Left renal pelvis (tissue), 4 donors: Measurements from ENCODE around the gene UGT1A10. TPM values are rescaled to one million over a fixed set of nuclear protein-coding genes. Genes with fewer than 3 reads are reported as not detected.
"Not testable (repeated sequence)": the region's sequence is repeated elsewhere in the genome, so short reads cannot be mapped to it uniquely, and the experiment has no call there.

Source experiments
- DNase-seq, 4 donors: peaks; one replicate each; pipeline ENCODE4 v3.0.0-alpha.2; 2013; ENCODE audit warnings: low read depth in 4 of 4, low spot score in 3 of 4
- polyA plus RNA-seq, 4 donors: library from polyadenylated mRNA; unstranded; fragments of 120-200 nt; gene quantifications; one replicate each; pipeline ENCODE4 v1.2.1, GENCODE V29; 2013; ENCODE audit not compliant: insufficient read length in 4 of 4

Gene UGT1A10
- polyA plus RNA-seq, 4 donors: not detected

GRCh38 chr2:233736868-233737653 lies 100.8 kb downstream of the UGT1A10 start:
- DNase-seq: not testable (repeated sequence)

GRCh38 chr2:233740870-233741269 lies 104.6 kb downstream of the UGT1A10 start:
- DNase-seq: no peak

GRCh38 chr2:233743464-233744259 lies 107.4 kb downstream of the UGT1A10 start:
- DNase-seq: no peak

- DNase-seq: no peak
Measured at GRCh38 chr2:233745073-233745755, 109.0 kb downstream of the UGT1A10 start.

GRCh38 chr2:233745838-233746237 lies 109.6 kb downstream of the UGT1A10 start:
- DNase-seq: not testable (repeated sequence)

GRCh38 chr2:233746475-233747282 lies 110.4 kb downstream of the UGT1A10 start:
- no peak for DNase-seq

GRCh38 chr2:233747283-233747544 lies 111.0 kb downstream of the UGT1A10 start:
- no peak for DNase-seq

GRCh38 chr2:233750689-233751088 lies 114.4 kb downstream of the UGT1A10 start:
- DNase-seq: not testable (repeated sequence)

GRCh38 chr2:233751212-233752009 lies 115.2 kb downstream of the UGT1A10 start:
- DNase-seq: not testable (repeated sequence)

GRCh38 chr2:233754872-233755611 lies 118.8 kb downstream of the UGT1A10 start:
- no peak for DNase-seq

- DNase-seq: no peak
Measured at GRCh38 chr2:233756429-233757081, 120.3 kb downstream of the UGT1A10 start.

- no peak for DNase-seq
Measured at GRCh38 chr2:233758141-233758540, 121.9 kb downstream of the UGT1A10 start.

- DNase-seq: no peak
Measured at GRCh38 chr2:233758849-233759248, 122.6 kb downstream of the UGT1A10 start.

GRCh38 chr2:233760043-233760442 lies 123.8 kb downstream of the UGT1A10 start, which contains the start of gene UGT1A1:
TSS of gene UGT1A1 (plus strand) at chr2:233760270. CDS start at chr2:233760288, 18 bp downstream.
- no peak for DNase-seq

- DNase-seq: no peak
Measured at GRCh38 chr2:233761040-233761769, 125.0 kb downstream of the UGT1A10 start.

GRCh38 chr2:233764264-233764663 lies 128.0 kb downstream of the UGT1A10 start:
- DNase-seq: no peak

- DNase-seq: no peak
Measured at GRCh38 chr2:233764761-233765160, 128.5 kb downstream of the UGT1A10 start.

- no peak for DNase-seq
Measured at GRCh38 chr2:233766416-233766815, 130.2 kb downstream of the UGT1A10 start.
